Activated CD4-positive, alpha-beta T cell treated with anti-CD3 and anti-CD28 coated beads for 48 hours (primary cell): Measurements from ENCODE around the gene MICAL3.

Experiments used
- DNase-seq: peaks from one replicate; pipeline ENCODE4 v3.0.0-alpha.2; 2020

Gene MICAL3

GRCh38 chr22:17971711-17972110, 52.6 kb downstream of the MICAL3 start:
- no peak for DNase-seq

GRCh38 chr22:17970201-17970708, 54.1 kb downstream of the MICAL3 start:
- DNase-seq = no peak

GRCh38 chr22:17969701-17970113, 54.7 kb downstream of the MICAL3 start:
- no peak for DNase-seq

GRCh38 chr22:17968126-17968525, 56.2 kb downstream of the MICAL3 start:
- DNase-seq = no peak

GRCh38 chr22:17966403-17966717, 58.0 kb downstream of the MICAL3 start:
- DNase-seq = no peak

- DNase-seq = no peak
Measured at GRCh38 chr22:17965538-17966402, 58.6 kb downstream of the MICAL3 start.

DNA sequence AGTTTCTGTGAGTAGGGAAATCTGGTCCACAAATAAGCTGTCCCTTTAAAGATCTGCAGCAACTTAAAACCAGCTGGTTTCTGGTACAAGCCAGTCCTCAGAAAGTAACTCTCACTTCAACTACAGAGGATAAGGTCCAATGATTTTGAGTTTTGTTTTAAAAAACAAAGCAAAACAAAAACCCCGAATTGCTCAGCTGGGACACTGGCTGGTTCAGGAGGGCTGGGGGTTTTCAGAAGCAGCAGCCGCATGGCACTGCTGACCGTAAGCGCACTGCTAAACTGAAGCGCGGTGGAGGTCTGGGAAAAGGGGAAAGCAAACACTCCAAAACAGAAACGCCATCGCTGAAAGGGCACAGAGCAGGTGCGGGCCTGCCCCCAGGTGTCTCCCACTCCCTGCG, 59.7 kb downstream of the MICAL3 start:
- no peak for DNase-seq

- DNase-seq = no peak
Measured at GRCh38 chr22:17964156-17964555, 60.2 kb downstream of the MICAL3 start.

DNA sequence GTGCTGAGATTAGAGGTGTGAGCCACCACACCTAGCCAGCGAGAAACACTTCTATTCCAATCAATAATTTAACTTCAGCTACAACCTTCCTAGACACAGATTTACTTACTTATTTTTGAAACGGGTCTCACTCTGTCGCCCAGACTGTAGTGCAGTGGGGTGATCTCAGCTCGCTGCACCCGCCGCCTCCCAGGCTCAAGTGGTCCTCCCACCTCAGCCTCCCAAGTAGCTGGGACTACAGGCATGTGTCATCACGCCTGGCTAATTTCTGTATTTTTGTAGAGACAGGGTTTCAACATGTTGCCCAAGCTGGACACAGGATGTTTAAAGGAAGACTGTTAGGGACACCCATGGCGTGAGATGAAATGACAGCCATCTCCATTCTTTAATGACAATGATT, 61.3 kb downstream of the MICAL3 start:
- no peak for DNase-seq

GRCh38 chr22:17962168-17962567, 62.2 kb downstream of the MICAL3 start:
- DNase-seq = no peak

- no peak for DNase-seq
Measured at GRCh38 chr22:17961446-17961729, 63.0 kb downstream of the MICAL3 start.

GRCh38 chr22:17960695-17961445, 63.5 kb downstream of the MICAL3 start:
- no peak for DNase-seq

DNA sequence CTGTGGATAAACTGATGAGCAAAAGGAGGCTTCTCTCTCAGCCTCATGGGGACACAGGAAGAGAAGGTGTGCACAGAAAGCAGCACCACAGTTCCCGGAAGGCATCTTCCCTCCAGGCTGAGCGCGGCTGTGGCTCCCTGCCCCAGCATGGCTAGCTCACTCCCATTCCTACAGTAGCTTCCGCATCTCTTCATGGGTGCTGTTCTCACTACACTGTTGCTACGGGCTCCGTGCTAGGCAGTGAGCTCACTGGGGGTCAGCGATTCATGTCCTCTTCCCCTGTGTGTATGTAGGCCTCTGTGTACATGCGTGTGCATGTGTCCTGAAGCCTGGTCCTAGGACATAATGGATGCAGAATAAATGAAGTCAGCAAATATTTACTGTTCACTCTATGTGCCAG, 64.3 kb downstream of the MICAL3 start:
- no peak for DNase-seq

DNA sequence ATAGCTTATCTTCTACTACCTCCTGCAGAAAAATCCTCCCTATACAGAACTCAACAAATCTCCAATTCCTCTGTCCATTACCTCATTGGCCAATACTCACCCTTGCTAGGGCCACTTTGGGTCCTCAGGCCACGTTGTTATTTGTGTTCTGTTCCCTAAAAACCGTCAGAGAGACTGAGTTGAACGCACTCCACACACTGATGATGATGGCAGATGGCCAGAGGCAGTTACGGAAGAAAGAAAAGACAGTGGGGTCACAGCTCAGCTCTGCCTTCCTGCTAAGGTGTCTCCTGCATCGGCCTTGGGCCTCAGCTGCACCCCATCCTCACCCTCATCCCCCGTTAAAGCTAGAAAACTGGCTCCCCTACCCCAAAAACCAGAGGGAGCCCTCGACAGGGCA, 66.2 kb downstream of the MICAL3 start:
- DNase-seq = no peak

- DNase-seq = no peak
Measured at GRCh38 chr22:17957693-17958092, 66.7 kb downstream of the MICAL3 start.

DNA sequence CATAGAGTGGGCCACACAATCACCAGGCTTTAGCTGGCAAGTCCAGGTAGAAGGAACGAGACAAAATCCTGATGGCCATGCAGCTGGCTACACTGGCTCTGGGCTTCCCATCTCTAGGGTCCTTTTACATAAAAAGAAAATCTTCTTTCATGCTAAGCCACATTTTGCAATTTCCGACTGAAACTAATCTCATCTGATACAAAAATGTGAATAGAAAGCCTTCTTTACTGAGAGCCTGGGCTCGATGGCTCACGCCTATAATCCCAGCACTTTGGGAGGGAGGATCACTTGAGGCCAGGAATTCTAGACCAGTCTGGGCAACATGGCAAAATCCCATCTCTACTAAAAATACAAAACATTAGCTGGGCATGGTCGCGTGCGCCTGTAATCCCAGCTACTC, 67.2 kb downstream of the MICAL3 start:
- no peak for DNase-seq

DNA sequence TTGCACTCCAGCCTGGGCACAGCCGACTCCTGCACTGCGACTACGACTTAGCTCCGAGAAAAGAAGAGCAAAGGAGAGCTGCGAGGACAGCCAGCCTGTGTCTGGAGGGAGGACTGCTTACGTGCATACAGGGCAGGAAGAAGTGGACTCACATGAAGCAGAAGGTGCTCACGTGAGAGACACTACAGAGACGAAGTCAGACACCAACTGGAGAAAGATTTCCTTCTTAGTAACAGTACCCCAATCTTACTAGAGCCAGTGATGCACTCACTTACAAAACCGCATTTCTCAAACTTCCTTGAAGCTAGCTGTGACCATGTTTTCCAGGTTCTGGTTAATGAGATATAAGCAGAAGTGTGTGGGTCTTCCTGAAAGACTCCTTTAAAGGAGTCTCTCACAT, 67.7 kb downstream of the MICAL3 start:
- no peak for DNase-seq

DNA sequence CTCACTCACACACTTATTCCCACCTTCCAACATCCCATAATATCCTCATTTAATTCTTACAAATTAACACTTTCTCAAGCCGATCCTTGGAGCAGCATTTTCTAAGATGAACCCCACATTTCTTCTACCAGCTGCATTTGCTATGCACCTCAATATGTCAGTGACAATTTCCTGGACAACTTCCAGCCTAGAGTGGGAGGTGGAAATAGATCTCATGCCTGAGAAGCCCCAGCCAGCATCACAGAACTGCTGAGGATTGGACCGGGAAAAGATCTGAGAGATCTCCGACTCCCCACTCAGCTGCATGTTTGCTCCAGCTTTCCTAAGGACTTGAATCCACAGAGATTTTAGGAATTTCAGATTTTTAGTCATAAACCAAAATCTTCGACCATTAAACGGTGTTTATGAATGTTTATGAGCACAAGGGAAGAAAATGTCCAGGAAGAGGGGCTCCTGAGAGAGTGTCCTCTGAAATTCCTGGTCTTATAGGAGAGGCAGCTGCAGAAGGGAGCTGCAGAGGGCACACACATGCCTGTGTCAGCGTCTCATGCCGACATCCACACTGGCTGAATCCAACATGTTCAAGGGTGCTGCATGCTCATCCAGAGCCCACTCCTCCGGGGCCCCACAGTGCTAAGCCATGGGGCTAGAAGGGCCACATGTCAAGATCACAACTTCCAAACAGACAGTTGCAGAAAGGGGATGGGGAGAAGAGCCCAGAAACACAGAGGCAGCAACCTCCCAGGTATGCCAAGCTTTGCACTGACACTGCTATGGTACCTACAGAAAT, 68.6 kb downstream of the MICAL3 start:
- no peak for DNase-seq

DNA sequence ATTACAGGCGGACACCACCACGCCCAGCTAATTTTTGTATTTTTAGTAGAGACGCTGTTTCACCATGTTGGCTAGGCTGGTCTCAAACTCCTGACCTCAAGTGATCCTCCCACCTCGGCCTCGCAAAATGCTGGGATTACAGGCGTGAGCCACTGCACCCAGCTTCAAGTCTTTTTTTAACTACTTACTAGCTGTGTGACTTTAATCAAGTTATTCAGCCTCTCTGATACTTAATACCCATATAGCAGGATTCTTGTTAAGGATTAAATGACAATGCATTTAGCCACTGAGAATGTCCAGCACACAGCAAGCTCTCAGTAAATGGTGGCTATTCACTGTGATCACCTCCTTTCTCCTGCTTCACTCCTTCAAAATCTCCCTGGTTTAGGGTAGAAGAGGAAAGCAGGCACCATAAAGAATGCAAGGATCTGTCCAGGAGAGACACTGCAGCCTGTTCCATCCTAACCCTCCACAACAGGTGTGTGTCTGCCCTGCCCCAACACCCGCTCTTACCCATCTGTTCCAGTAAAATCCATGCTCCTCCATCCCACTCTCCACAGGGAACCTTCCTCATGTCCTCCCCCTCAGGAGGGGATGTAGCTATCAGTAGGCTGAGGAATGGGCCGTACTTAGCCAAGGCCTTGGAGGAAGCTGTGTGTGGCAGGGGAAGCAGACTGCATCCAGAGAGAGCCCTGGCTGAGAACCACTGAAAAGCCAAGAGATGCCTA, 69.3 kb downstream of the MICAL3 start:
- DNase-seq = no peak

- no peak for DNase-seq
Measured at GRCh38 chr22:17954200-17954859, 70.0 kb downstream of the MICAL3 start.

- DNase-seq = no peak
Measured at GRCh38 chr22:17953147-17953546, 71.2 kb downstream of the MICAL3 start.

DNA sequence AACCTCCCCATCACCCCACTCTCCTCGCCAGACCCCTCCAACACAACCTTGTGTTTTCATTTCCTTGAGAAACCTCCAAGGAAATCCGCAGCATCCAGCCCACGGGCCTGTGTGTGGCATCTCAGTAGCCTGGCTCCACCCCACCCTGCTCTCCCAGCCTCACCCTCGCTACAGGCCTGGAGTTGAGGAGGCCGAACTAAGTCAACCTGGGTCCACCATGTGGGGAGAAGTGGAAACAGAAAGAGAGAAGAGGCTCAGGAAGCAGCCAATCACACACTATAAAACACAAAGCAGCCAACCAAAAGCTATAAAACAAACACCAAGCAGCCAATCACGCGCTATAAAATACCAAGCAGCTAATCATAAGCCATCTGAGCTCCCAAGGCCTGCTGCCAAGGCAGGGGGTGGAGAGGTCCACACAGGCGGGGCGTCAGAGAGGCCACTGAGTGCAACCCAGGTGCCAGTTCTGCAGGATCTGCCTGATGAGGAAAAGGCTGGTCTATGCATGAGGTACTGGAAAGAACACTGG, 72.0 kb downstream of the MICAL3 start:
- no peak for DNase-seq
